H7 (cell line): ENCODE results near the gene MIA2. TPM values are rescaled to one million over a fixed set of nuclear protein-coding genes. Genes with fewer than 3 reads are reported as not detected.
"Not testable (repeated sequence)": the region's sequence is repeated elsewhere in the genome, so short reads cannot be mapped to it uniquely, and the experiment has no call there.

ENCODE experiments used
- DNase-seq: peaks from one replicate; pipeline ENCODE4 v3.0.0; 2012
- H3K27me3 ChIP-seq: 2 replicates; pipeline ENCODE4 v1.6.0; 2011; ENCODE audit warnings: mild to moderate bottlenecking, low read length; ENCODE audit not compliant: control insufficient read depth, insufficient read depth
- H3K36me3 ChIP-seq: replicated peaks from 2 replicates; pipeline ENCODE4 v1.5.1; 2011; ENCODE audit warnings: low read length; ENCODE audit not compliant: control insufficient read depth, insufficient read depth
- H3K4me3 ChIP-seq: 2 replicates; pipeline ENCODE4 v1.5.1; 2011; ENCODE audit warnings: low read depth, mild to moderate bottlenecking, control low read depth, low read length, moderate library complexity; ENCODE audit not compliant: insufficient read depth
- total RNA-seq: library from RNA; depleted of rRNA; stranded (reverse); fragments of >200 nt; shearing (Covaris generic); gene quantifications from 2 replicates; pipeline ENCODE4 v1.2.3, GENCODE V29; 2014; rRNA removed

The MIA2 gene, protein sequence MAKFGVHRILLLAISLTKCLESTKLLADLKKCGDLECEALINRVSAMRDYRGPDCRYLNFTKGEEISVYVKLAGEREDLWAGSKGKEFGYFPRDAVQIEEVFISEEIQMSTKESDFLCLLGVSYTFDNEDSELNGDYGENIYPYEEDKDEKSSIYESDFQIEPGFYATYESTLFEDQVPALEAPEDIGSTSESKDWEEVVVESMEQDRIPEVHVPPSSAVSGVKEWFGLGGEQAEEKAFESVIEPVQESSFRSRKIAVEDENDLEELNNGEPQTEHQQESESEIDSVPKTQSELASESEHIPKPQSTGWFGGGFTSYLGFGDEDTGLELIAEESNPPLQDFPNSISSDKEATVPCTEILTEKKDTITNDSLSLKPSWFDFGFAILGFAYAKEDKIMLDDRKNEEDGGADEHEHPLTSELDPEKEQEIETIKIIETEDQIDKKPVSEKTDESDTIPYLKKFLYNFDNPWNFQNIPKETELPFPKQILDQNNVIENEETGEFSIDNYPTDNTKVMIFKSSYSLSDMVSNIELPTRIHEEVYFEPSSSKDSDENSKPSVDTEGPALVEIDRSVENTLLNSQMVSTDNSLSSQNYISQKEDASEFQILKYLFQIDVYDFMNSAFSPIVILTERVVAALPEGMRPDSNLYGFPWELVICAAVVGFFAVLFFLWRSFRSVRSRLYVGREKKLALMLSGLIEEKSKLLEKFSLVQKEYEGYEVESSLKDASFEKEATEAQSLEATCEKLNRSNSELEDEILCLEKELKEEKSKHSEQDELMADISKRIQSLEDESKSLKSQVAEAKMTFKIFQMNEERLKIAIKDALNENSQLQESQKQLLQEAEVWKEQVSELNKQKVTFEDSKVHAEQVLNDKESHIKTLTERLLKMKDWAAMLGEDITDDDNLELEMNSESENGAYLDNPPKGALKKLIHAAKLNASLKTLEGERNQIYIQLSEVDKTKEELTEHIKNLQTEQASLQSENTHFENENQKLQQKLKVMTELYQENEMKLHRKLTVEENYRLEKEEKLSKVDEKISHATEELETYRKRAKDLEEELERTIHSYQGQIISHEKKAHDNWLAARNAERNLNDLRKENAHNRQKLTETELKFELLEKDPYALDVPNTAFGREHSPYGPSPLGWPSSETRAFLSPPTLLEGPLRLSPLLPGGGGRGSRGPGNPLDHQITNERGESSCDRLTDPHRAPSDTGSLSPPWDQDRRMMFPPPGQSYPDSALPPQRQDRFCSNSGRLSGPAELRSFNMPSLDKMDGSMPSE (N-terminal part only)
- 11.0 and 13.4 TPM in 2 replicates for total RNA-seq

DNA sequence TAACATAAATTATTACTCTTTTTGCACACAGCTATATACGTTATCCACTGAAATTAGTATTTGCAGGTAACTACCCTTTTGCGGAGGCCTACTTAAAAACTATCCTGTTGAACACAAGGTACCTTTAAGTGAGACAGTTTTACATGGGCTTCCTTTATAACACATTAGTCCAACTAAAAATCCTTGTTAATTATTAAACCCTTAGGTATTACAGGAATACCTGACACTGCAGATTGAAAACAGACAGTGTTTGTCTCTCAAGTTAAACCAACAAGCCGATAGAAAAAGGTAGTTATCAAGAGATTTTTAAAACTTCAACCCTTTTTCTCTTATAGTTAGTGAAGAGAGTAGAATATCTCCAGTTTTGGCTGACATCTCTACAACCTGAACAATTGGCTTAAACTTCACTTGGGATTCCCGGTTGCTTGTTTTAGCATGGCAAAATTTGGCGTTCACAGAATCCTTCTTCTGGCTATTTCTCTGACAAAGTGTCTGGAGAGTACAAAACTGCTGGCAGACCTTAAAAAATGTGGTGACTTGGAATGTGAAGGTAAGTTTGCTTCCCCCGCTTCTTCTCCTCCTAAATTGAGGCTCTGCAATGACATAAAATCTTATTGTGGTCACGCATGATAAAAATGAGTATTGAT is at the start of gene MIA2:
MIA2 (plus strand) TSS at position 236 of the 647 bp plus-strand sequence; CDS start at position 436, 200 bp downstream.
- Histone ChIP-seq H3K36me3 (no peaks in the 10 kb centered on the region), H3K4me3 (no peak within 1 kb of the TSS), H3K27me3 (no peaks in the 10 kb centered on the region)
- no peak for DNase-seq

DNA sequence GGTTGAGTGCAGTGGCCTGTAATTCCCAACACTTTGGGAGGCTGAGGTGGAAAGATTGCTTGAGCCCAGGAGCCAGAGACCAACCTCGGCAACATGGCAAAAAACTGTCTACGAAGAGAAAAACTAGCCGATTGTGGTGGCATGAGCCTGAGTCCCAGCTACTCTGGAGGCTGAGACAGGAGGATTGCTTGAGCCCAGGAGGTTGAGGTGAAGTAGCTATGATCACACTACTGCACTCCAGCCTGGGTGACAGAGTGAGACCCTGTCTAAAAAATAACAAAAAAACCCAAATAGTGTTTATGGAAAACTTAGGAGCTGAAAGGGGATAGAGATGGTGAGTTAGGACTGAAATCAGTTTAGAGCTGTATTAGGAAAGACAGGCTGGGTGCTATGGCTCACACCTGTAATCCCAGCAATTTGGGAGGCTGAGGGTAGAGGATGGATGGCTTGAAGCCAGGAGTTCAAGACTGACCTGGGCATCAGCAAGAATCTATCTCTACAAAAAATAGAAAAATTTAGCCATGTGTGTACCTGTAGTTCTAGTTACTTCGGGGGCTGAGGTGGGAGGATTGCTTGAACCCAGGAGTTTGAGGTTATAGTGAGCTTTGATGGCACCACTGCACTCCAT is 49.0 kb upstream of the MIA2 start:
- DNase-seq = no peak
- H3K36me3 ChIP-seq = peaks cover 25% of the 10 kb centered on the region
- no peak overlapping the region for H3K4me3 ChIP-seq
- H3K27me3 ChIP-seq = no peaks in the 10 kb centered on the region

DNA sequence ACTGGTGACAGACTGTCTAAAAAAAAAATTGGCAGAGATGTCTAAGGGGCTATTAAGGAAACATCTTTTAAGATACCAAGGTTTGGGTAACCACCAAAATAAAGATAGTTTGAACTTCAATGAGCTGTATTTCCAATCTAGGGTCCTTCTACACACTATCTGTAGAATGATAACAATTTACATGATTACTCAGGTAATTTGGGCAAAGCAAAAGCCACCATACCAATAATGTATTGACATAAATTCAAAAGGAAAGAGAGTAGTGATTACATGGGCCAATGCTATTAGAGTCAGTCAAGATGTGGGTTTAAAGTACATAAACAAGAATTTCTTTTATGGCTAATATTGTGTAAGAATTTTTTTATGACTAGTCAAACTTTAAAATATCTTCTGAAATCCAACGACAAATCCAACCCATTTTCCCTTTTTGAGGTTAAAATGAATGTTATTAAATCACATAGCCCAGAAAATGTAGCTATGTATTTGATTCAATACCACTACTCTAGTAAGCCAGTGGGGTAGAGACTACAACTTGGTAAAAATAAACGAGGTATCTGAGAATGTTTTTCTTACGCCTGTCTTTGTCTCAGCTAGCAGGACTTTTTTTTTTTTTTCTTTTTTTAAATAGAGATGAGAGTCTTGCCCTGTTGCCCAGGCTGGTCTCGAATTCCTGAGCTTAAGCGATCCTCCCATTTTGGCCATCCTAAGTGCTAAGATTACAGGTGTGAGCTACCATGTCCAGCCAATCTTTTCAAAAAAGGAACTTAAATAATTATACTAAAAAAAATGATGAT is 48.3 kb upstream of the MIA2 start:
- peaks cover 20% of the 10 kb centered on the region for H3K36me3 ChIP-seq
- DNase-seq = no peak
- H3K27me3 ChIP-seq = no peaks in the 10 kb centered on the region
- H3K4me3 ChIP-seq = no peak overlapping the region

DNA sequence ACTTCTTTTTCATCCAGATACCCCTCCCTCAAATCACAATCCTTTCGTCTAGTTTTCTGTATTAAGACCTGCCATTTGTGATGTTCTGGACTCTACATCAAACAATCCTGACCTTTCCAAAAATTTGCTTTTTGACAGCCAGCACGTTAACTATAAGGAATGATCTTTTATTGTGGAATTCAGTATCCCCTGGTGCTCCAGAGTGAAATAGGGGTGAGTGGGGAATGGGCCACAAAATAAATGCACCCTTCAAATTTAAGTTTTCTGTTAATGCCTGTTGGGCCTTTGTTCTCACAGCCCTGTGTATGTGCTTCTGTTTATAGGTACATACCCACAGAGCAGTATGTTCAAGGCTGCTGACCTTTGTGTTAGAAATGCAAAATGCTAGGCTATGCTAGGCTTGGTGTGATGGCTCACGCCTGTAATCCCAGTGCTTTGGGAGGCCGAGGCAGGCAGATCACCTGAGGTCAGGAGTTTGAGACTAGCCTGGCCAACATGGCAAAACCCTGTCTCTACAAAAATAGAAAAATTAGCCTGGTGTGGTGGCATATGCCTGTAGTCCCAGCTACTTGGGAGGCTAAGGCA is 46.7 kb upstream of the MIA2 start:
- Histone ChIP-seq H3K36me3 (peaks cover 7% of the 10 kb centered on the region), H3K4me3 (no peak overlapping the region), H3K27me3 (no peaks in the 10 kb centered on the region)
- DNase-seq = no peak

DNA sequence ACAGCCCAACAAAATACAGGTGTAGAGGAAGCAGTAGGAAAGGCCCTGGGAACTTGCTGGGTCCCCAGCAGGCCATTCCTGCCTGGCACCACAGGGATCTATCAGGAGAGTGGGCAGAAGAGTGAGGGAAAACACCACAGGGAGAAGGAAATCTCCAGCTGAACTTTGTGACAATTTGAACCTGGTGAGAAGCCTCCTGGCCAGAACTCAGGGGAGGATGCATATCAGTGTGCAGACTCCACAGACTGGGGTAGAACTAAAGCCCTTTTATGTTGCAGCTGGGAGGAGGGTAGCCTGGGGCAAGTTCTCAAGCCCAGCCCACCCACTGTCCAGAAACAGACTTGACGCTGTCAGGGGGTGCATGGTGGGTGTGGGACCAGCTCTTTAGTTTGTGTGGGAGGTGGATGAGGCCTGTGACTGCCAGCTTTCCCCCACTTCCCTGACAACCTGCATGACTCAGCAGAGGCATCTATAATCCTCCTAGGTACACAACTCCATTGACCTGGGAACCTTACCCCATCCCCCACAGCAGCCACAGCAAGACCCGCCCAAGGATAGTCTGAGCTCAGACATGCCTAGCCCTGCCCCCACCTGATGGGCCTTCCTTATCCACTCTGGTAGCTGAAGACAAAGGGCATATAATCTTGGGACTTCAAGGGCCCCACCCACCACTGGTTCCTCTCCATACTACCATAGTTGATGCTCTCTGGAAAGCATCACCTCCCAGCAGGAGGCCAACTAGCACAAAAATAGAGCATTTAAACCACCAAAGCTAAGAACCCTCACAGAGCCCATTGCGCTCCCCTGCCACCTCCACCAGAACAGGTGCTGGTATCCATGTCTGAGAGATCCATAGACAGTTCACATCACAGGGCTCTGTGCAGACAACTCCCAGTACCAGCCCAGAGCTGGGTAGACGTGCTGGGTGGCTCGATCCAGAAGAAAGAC is 29.8 kb upstream of the MIA2 start:
- no peak overlapping the region for H3K4me3 ChIP-seq
- no peak for DNase-seq
- no peaks in the 10 kb centered on the region for H3K27me3 ChIP-seq
- no peaks in the 10 kb centered on the region for H3K36me3 ChIP-seq

DNA sequence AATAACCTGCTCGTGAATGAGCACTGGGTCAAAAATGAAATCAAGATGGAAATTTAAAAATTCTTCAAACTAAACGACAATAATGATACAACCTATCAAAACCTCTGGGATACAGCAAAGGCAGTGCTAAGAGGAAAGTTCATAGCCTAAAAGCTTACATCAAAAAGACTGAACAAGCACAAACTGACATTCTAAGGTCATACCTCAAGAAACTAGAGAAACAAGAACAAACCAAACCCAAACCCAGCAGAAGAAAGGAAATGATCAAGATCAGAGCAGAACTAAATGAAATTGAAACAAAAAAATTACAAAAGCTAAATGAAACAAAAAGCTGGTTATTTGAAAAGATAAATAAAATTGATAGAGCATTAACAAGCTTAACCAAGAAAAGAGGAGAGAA is 26.3 kb upstream of the MIA2 start:
- H3K4me3 ChIP-seq, DNase-seq, H3K36me3 ChIP-seq: not testable (repeated sequence)

DNA sequence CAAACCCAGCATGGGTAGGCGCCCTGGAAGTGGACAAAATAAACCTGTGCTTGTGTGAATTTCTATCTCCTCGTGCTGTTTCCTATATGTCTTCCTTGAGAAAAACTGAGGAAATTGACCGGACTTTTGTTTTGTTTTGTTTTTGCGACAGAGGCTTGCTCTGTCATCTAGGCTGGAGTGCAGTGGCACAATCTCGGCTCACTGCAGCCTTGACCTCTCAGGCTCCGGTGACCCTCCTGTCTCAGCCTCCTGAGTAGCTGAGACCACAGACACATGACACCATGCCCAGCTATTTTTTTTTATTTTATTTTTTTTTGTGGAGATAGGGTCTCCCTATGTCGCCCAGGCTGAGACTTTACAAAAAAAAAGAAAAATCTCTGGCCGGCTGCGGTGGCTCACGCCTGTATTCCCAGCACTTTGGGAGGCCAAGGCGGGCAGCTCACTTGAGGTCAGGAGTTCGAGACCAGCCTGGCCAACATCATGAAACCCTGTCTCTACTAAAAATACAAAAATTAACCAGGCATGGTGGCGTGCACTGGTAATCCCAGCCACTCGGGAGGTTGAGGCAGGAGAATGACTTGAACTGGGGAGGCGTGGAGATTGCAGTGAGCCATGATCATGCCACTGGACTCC is 22.5 kb upstream of the MIA2 start:
- DNase-seq = no peak
- Histone ChIP-seq H3K27me3 (no peaks in the 10 kb centered on the region), H3K4me3 (no peak overlapping the region), H3K36me3 (no peaks in the 10 kb centered on the region)

More for the DNA sequence above, 26.3 kb upstream of the MIA2 start:
- not testable (repeated sequence) for H3K27me3 ChIP-seq

DNA sequence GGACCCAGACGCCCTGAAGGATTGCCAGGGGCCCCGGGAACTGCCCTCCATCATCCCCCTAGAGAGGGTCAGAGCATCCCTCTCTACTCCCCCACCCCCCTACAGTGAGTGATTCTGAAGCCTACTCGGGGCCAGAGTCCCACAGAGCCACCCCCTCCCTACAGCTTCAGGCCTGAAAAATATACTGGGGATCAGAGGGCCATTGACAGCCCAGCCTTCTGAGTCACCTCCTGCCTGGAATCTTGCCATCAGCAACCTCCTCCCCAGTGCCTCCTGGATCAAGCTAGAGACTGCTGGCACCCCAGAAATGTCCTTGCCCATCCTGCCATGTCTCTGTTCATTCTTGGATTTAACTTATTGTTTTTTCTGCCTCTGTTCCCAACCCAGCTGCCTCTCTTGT is 21.7 kb upstream of the MIA2 start:
- H3K27me3 ChIP-seq = no peaks in the 10 kb centered on the region
- DNase-seq = no peak
- H3K36me3 ChIP-seq = no peaks in the 10 kb centered on the region
- H3K4me3 ChIP-seq = no peak overlapping the region

DNA sequence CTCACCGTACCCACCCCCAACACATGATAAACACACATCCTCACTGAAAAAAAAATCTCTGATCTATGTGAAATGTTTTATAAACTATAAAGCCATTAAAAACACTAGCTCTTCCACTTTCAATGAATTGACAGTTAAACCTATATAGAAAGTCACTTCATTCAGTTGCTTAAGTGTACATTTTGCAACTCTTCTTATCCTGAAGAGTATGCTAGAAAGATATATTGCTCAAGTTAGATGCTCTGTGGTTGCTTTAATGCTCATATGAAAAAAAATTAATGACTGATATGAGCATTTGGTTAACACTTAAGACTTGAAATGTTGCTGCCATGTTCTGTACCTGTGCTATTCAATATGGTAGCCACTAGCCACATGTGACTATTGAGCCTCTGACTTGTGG is 21.0 kb upstream of the MIA2 start:
- Histone ChIP-seq H3K36me3 (no peaks in the 10 kb centered on the region), H3K4me3 (no peak overlapping the region), H3K27me3 (no peaks in the 10 kb centered on the region)
- DNase-seq = no peak

DNA sequence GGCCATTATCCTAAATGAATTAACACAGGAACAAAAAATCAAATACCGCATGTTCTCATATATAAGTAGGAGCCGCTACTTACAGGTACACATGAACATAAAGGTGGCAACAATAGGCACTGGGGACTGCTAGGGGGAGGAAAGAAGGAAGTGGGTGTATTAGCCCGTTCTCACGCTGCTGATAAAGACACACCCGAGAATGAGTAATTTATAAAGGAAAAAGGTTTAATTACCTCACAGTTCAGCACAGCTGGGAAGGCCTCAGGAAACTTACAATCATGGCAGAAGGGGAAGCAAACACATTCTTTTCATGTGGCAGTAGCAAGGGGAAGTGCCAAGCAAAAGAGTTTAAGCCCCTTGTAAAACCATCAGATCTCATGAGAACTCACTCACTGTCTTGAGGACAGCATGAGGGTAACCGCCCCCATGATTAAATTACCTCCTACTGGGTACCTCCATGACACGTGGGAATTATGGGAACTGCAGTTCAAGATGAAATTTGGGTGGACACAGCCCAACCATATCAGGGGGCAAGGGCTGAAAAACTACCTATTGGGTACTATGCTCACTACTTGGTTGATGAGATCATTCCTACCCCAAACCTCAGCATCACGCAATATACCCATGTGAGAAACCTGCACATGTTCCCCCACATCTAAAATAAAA is 16.4 kb upstream of the MIA2 start:
- no peaks in the 10 kb centered on the region for H3K36me3 ChIP-seq
- no peak for DNase-seq
- no peaks in the 10 kb centered on the region for H3K27me3 ChIP-seq
- H3K4me3 ChIP-seq = no peak overlapping the region

DNA sequence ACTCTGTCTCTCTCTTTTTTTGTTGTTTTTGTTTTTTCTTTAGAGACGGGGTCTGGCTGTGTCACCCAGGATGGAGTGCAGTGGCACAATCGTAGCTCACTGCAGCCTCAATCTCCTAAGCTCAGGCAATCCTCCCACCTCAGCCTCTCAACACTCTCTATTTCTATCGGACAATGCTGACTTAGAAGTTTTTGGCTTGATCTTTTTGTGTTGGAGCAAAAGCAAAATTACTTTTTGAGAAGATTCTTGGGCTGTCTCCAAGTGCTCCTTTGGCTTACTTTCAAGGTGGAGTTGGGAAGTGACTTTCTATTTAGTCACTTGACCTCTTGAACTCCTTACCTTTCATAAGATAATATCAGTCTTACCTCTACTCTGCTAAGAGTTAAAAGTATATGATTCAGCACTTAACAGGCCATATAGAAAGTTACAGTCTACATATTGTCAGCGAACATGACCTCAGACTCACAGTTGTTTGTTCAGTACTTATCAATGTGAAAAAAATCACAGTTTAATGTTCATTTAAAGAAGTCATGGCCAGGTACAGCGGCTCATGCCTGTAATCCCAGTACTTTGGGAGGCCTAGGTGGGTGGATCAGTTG is 15.4 kb upstream of the MIA2 start:
- no peaks in the 10 kb centered on the region for H3K36me3 ChIP-seq
- H3K4me3 ChIP-seq = no peak overlapping the region
- DNase-seq = no peak
- no peaks in the 10 kb centered on the region for H3K27me3 ChIP-seq
